Measurements from ENCODE around the gene SLC25A1.
"Not testable (repeated sequence)": the region's sequence is repeated elsewhere in the genome, so short reads cannot be mapped to it uniquely, and the experiment has no call there.

SLC25A1 gene

GRCh38 chr22:19156109-19156508, 22.4 kb downstream of the SLC25A1 start:
- not testable (repeated sequence) for H3K36me3 ChIP-seq (ENCODE audit: control insufficient read depth, insufficient read depth, low read length); H3K9ac ChIP-seq (ENCODE audit: low read depth, low read length); H3K27ac ChIP-seq (ENCODE audit: low read depth, low read length); H3K4me3 ChIP-seq (ENCODE audit: low read depth, low read length); H3K4me1 ChIP-seq (ENCODE audit: control insufficient read depth, insufficient read depth, low read length); H3K9me3 ChIP-seq (ENCODE audit: control insufficient read depth, insufficient read depth, low read length)
- H3K27me3 ChIP-seq (ENCODE audit: control insufficient read depth, insufficient read depth, low read length) = peaks cover 30% of the 10 kb centered on the region

DNA sequence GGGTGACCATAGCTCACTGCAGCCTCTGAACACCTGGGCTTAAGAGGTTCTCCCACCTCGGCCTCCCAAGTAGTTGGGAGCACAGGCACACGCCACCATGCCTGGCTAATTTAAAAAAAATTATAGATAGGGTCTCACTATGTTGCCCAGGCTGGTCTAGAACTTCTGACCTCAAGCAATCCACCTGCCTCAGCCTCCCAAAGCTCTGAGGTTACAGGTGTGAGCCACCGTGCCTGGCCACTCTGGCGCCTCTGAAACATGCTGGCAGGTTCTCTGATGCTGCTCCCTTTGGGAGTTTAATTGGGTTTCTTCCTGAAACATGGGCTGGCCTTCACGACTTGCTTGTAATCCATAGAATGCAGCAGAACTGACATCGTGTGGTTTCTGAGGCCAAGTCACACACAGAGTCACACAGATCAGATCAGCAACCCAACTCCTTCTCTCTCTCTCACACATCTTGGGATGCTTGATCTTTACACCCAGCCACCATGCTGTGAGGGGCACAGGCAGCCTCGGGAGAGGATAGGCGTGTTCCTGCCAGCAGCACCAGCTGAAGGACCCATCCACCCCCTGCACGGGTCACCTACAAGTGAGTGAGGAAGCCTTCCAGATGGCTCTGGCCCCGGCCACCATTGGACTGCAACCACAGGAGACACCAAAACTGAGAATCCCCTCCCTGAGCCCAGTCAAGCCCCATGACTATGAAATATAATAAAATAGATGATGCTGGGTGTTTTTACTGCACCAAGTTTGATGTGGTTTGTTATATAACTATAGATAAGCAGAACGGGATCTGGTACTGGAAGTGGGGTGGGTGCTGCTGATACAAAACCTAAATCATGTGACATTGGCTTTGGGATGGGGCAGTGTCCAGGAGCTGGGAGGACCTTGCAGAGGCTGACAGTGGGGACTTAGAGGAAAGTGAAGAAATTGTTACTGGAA, 25.3 kb downstream of the SLC25A1 start:
- Histone ChIP-seq H3K36me3 (ENCODE audit: control insufficient read depth, insufficient read depth, low read length) (no peaks in the 10 kb centered on the region), H3K27ac (ENCODE audit: low read depth, low read length) (no peak overlapping the region), H3K9me3 (ENCODE audit: control insufficient read depth, insufficient read depth, low read length) (no peaks in the 10 kb centered on the region), H3K9ac (ENCODE audit: low read depth, low read length) (no peak overlapping the region), H3K4me1 (ENCODE audit: control insufficient read depth, insufficient read depth, low read length) (no peaks in the 10 kb centered on the region), H3K27me3 (ENCODE audit: control insufficient read depth, insufficient read depth, low read length) (peaks cover 59% of the 10 kb centered on the region), H3K4me3 (ENCODE audit: low read depth, low read length) (no peak overlapping the region)

DNA sequence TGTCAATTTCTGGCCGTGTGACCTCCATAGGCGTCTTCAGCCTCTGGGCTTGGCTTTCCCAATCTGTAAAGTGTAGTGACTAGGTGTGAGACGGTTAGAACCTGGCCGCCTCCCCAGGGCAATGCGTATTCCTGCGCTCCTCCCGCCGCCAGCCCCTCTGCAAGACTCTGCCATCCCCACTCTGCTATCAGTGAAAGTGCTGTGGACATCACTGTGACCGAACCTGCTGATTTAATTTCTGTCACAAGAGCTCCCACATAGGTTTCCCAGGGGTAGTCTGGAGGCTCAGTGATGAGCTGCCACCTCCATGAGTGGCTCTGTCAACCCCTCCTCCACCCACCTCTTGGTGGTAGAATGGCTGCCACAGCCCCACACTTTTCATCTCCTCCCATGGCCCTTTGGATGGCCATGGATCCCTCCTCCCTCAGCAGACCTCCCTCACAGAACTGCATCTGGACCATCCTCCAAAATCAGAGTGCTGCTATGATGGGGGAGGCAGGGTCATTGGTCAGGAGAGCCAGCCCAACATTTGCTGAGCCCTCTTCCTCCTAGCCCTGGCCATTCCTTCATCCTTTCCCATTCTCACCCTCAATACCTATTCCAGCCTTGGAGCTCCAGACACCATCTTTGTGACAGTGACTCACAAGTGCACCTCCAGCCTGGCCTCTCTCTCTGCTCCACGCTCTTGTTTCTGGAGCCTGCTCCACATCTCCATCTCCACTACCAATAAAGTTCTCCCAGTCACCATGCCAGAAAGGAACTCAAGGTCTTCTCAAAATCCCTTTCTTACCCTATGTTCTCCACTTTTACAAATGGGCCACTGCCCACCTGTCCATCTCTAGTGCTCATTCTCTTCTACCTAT, 27.0 kb downstream of the SLC25A1 start:
- H3K27ac ChIP-seq (ENCODE audit: low read depth, low read length) = no peak overlapping the region
- no peak overlapping the region for H3K9ac ChIP-seq (ENCODE audit: low read depth, low read length)
- H3K4me1 ChIP-seq (ENCODE audit: control insufficient read depth, insufficient read depth, low read length) = no peaks in the 10 kb centered on the region; the same call in 1 of the 2 replicates
- H3K4me3 ChIP-seq (ENCODE audit: low read depth, low read length) = no peak overlapping the region
- H3K36me3 ChIP-seq (ENCODE audit: control insufficient read depth, insufficient read depth, low read length) = no peaks in the 10 kb centered on the region
- H3K9me3 ChIP-seq (ENCODE audit: control insufficient read depth, insufficient read depth, low read length) = no peaks in the 10 kb centered on the region
- H3K27me3 ChIP-seq (ENCODE audit: control insufficient read depth, insufficient read depth, low read length) = peaks cover 75% of the 10 kb centered on the region

GRCh38 chr22:19150482-19151328, 27.8 kb downstream of the SLC25A1 start:
- Histone ChIP-seq H3K36me3 (ENCODE audit: control insufficient read depth, insufficient read depth, low read length) (no peaks in the 10 kb centered on the region), H3K27me3 (ENCODE audit: control insufficient read depth, insufficient read depth, low read length) (peaks cover 83% of the 10 kb centered on the region), H3K9me3 (ENCODE audit: control insufficient read depth, insufficient read depth, low read length) (no peaks in the 10 kb centered on the region), H3K9ac (ENCODE audit: low read depth, low read length) (no peak overlapping the region), H3K27ac (ENCODE audit: low read depth, low read length) (no peak overlapping the region), H3K4me1 (ENCODE audit: control insufficient read depth, insufficient read depth, low read length) (no peaks in the 10 kb centered on the region; the same call in 1 of the 2 replicates), H3K4me3 (ENCODE audit: low read depth, low read length) (no peak overlapping the region; the same call in 1 of the 2 replicates)

- H3K4me3 ChIP-seq (ENCODE audit: low read depth, low read length) = peak within 1 kb of the TSS; percentile 44
Observed at GRCh38 chr22:19149991-19150390, 28.5 kb downstream of the SLC25A1 start, which contains the start of gene GSC2. GSC2 (minus strand) TSS chr22:19150292; CDS start chr22:19150283, 9 bp downstream.

DNA sequence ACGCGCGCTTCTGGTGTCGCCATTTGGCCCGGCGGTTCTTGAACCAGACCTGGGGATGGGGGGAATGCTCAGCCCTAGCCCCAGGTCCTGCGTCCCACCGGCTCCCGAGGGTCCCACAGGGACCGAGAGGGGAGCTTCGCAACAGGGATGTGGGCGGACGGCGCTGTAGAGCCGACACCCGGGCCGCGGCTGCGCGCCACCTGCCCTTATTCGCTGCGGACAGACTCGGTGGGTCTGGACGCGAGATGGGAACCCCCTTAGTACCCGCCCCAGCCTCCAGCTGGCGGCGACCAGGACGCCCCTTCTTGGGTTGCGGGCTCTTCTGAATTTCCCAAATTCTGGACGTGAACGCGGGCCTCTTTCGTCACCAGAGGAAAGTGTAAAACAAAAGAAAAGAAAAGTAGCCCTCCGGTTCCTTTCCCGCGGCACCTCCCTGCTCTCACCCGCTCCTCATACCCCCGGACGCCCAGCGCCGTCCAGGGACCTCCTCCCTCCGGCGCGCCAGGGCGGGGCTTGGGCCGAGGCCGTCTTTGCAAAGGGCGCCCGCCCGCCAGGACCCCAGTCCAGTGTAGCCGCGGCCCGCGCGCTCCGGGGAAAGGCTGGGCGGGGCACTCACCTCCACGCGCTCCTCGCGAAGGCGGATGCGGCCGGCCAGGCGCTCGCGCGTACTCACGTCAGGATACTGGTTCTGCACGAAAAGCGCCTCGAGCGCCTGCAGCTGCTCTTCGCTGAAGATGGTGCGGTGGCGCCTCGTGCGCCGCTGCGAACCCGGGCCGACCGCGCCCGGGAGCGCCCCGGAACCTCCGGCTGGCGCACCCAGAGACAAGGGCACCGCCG, 29.3 kb downstream of the SLC25A1 start:
- Histone ChIP-seq H3K27me3 (ENCODE audit: control insufficient read depth, insufficient read depth, low read length) (peaks cover 81% of the 10 kb centered on the region), H3K9ac (ENCODE audit: low read depth, low read length) (no peak overlapping the region), H3K4me3 (ENCODE audit: low read depth, low read length) (peak overlapping the region; percentile 44), H3K9me3 (ENCODE audit: control insufficient read depth, insufficient read depth, low read length) (no peaks in the 10 kb centered on the region), H3K36me3 (ENCODE audit: control insufficient read depth, insufficient read depth, low read length) (no peaks in the 10 kb centered on the region), H3K27ac (ENCODE audit: low read depth, low read length) (no peak overlapping the region), H3K4me1 (ENCODE audit: control insufficient read depth, insufficient read depth, low read length) (no peaks in the 10 kb centered on the region; the same call in 1 of the 2 replicates)

More at GRCh38 chr22:19149991-19150390, 28.5 kb downstream of the SLC25A1 start, which contains the start of gene GSC2:
- H3K4me1 ChIP-seq (ENCODE audit: control insufficient read depth, insufficient read depth, low read length) = no peaks in the 10 kb centered on the region; the same call in 1 of the 2 replicates
- H3K27me3 ChIP-seq (ENCODE audit: control insufficient read depth, insufficient read depth, low read length) = peaks cover 84% of the 10 kb centered on the region
- no peak within 1 kb of the TSS for H3K27ac ChIP-seq (ENCODE audit: low read depth, low read length)
- no peaks in the 10 kb centered on the region for H3K9me3 ChIP-seq (ENCODE audit: control insufficient read depth, insufficient read depth, low read length)
- H3K36me3 ChIP-seq (ENCODE audit: control insufficient read depth, insufficient read depth, low read length) = no peaks in the 10 kb centered on the region
- H3K9ac ChIP-seq (ENCODE audit: low read depth, low read length) = no peak within 1 kb of the TSS

GRCh38 chr22:19148417-19149046, 30.0 kb downstream of the SLC25A1 start:
- no peaks in the 10 kb centered on the region for H3K36me3 ChIP-seq (ENCODE audit: control insufficient read depth, insufficient read depth, low read length)
- no peaks in the 10 kb centered on the region for H3K9me3 ChIP-seq (ENCODE audit: control insufficient read depth, insufficient read depth, low read length)
- no peak overlapping the region for H3K27ac ChIP-seq (ENCODE audit: low read depth, low read length)
- peak overlapping the region; percentile 44; the same call in 1 of the 2 replicates for H3K4me3 ChIP-seq (ENCODE audit: low read depth, low read length)
- H3K4me1 ChIP-seq (ENCODE audit: control insufficient read depth, insufficient read depth, low read length) = no peaks in the 10 kb centered on the region; the same call in 1 of the 2 replicates
- no peak overlapping the region for H3K9ac ChIP-seq (ENCODE audit: low read depth, low read length)
- H3K27me3 ChIP-seq (ENCODE audit: control insufficient read depth, insufficient read depth, low read length) = peaks cover 77% of the 10 kb centered on the region

- peaks cover 66% of the 10 kb centered on the region for H3K27me3 ChIP-seq (ENCODE audit: control insufficient read depth, insufficient read depth, low read length)
- H3K4me1 ChIP-seq (ENCODE audit: control insufficient read depth, insufficient read depth, low read length) = no peaks in the 10 kb centered on the region; the same call in 1 of the 2 replicates
- H3K9ac ChIP-seq (ENCODE audit: low read depth, low read length) = no peak overlapping the region
- no peak overlapping the region for H3K4me3 ChIP-seq (ENCODE audit: low read depth, low read length)
- H3K9me3 ChIP-seq (ENCODE audit: control insufficient read depth, insufficient read depth, low read length) = no peaks in the 10 kb centered on the region
- no peak overlapping the region for H3K27ac ChIP-seq (ENCODE audit: low read depth, low read length)
- peaks cover 3% of the 10 kb centered on the region; the same call in 1 of the 2 replicates for H3K36me3 ChIP-seq (ENCODE audit: control insufficient read depth, insufficient read depth, low read length)
Observed at GRCh38 chr22:19147195-19147780, 31.2 kb downstream of the SLC25A1 start.

Measured in HUES48 (cell line).